Mucosa of descending colon (tissue), 3 donors: ENCODE data around the gene AAGAB. TPM values are rescaled to one million over a fixed set of nuclear protein-coding genes. Genes with fewer than 3 reads are reported as not detected.
"Not testable (repeated sequence)": the region's sequence is repeated elsewhere in the genome, so short reads cannot be mapped to it uniquely, and the experiment has no call there.

Experiments
- ATAC-seq: fragments of 200-7000 bp; cut with Tn5 transposase; one replicate; pipeline ENCODE4 v1.9.1; 2020; ENCODE audit warnings: mild to moderate bottlenecking, moderate library complexity
- DNase-seq, 3 donors: peaks; one replicate each; pipeline ENCODE4 v3.0.0-alpha.2; 2020
- H3K36me3 ChIP-seq: fragments of 200-600 bp; one replicate; pipeline ENCODE4 v1.8.0; 2021; ENCODE audit warnings: low read depth, mild to moderate bottlenecking
- H3K4me1 ChIP-seq: fragments of 200-600 bp; one replicate; pipeline ENCODE4 v1.8.0; 2021; ENCODE audit warnings: low read depth, mild to moderate bottlenecking
- H3K4me3 ChIP-seq: fragments of 200-600 bp; one replicate; pipeline ENCODE4 v1.8.0; 2021; ENCODE audit warnings: mild to moderate bottlenecking
- H3K9me3 ChIP-seq: fragments of 200-600 bp; one replicate; pipeline ENCODE4 v1.8.0; 2021; ENCODE audit warnings: mild to moderate bottlenecking
- intact Hi-C, 2 donors: fragments of 100-400 bp; cut with DNase I in 1 of 2; cut with micrococcal nuclease in 1 of 2; formaldehyde crosslinking; loops; one replicate each; pipeline versions ENCODE4 v1.11.0 to v1.11.1; 2022; cut with DNase I, micrococcal nuclease
- total RNA-seq, 3 donors: library from RNA; stranded (reverse); fragmentation: NEBNext Ultra II Directional in 2 of 3; extraction: Animal tissue kit (Norgen Biotek cat#: 25700) in 2 of 3; gene quantifications; one replicate each; pipeline versions ENCODE4 v1.2.1 to v1.2.4, GENCODE V29; 2021 to 2023
- TF ChIP-seq, protein P1 (sequence below): fragments of 200-600 bp; IDR thresholded peaks from one replicate; pipeline ENCODE4 v1.8.0; 2022; ENCODE audit warnings: antibody characterized with exemption, mild to moderate bottlenecking
- donor health status: DM: no; HTN: no; CAD: no; lungs with moderate emphysema.
- donor health status: DM: no; HTN: no; CAD: no.
- donor health status: DM: no; HTN: yes; CAD: no.

AAGAB gene
- total RNA-seq, 3 donors from 2014 or later = 40.5 to 52.1 (median 48.3) TPM

DNA sequence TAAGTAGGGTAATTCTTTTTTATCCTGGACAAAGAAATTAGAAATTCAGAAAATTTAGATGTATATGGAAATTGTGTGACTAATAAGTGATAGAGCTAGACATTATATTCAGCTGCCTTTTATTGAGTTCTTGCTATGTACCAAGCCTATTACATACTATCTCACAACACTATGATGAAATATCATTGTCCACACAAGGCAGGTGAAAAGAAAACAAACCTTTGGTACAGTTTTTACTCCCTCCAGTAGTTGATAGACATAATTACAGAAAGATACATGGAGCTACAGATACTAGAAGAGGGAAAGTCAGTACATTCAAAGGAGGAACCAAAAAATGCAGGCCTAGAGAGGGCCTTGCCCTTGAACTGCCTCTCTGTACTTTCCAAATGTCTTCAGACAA is 4.9 kb upstream of the AAGAB start:
- DNase-seq (no peak), ATAC-seq (no peak)
- Histone ChIP-seq H3K36me3 (no peaks in the 10 kb centered on the region), H3K9me3 (no peaks in the 10 kb centered on the region), H3K4me3 (no peak overlapping the region), H3K4me1 (no peaks in the 10 kb centered on the region)
- intact Hi-C loops = no loop called here
- TF ChIP-seq, protein P1, sequence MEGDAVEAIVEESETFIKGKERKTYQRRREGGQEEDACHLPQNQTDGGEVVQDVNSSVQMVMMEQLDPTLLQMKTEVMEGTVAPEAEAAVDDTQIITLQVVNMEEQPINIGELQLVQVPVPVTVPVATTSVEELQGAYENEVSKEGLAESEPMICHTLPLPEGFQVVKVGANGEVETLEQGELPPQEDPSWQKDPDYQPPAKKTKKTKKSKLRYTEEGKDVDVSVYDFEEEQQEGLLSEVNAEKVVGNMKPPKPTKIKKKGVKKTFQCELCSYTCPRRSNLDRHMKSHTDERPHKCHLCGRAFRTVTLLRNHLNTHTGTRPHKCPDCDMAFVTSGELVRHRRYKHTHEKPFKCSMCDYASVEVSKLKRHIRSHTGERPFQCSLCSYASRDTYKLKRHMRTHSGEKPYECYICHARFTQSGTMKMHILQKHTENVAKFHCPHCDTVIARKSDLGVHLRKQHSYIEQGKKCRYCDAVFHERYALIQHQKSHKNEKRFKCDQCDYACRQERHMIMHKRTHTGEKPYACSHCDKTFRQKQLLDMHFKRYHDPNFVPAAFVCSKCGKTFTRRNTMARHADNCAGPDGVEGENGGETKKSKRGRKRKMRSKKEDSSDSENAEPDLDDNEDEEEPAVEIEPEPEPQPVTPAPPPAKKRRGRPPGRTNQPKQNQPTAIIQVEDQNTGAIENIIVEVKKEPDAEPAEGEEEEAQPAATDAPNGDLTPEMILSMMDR = no peak

DNA sequence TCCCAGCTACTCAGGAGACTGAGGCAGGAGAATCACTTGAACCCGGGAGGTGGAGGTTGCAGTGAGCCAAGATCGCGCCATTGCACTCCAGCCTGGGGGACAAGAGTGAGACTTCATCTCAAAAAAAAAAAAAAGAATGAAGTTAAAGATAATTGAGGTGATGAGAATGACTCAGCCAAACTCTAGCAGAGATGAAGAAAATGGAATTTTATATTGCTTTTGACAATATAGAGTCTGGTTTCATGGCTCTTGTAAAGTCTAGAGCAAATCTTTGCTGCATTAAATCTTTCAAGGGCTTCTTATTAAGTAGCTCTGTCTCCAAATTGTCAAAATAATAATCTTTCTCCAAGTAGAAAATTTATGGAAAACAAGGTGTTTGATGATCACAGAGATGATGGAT is 4.0 kb upstream of the AAGAB start:
- H3K9me3 ChIP-seq, intact Hi-C loops, DNase-seq, H3K4me1 ChIP-seq, H3K4me3 ChIP-seq, ATAC-seq, H3K36me3 ChIP-seq: not testable (repeated sequence)

DNA sequence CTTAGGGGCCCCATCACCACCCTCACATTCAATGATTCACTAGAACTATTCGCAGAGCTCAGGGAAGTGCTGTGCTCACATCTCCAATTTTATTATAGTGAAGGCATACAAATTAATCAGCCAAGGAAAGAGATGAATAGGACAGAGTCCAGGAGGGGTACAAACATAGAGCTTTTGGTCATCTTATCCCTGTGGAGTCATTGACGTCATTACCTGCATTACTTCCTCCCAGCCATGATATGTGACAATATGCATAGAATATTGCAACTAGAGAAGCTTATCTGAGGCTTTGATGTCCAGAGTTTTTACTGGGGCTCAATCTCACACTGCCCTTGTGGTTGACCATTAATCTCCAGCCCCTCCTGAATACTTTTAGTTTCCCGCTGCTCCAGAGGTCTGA is 1.6 kb upstream of the AAGAB start:
- no peak for ATAC-seq
- H3K4me3 ChIP-seq = no peak overlapping the region
- no peaks in the 10 kb centered on the region for H3K36me3 ChIP-seq
- no peaks in the 10 kb centered on the region for H3K9me3 ChIP-seq
- intact Hi-C loops = no loop called here
- peaks cover 13% of the 10 kb centered on the region for H3K4me1 ChIP-seq
- TF ChIP-seq, protein P1 = no peak
- no peak for DNase-seq

DNA sequence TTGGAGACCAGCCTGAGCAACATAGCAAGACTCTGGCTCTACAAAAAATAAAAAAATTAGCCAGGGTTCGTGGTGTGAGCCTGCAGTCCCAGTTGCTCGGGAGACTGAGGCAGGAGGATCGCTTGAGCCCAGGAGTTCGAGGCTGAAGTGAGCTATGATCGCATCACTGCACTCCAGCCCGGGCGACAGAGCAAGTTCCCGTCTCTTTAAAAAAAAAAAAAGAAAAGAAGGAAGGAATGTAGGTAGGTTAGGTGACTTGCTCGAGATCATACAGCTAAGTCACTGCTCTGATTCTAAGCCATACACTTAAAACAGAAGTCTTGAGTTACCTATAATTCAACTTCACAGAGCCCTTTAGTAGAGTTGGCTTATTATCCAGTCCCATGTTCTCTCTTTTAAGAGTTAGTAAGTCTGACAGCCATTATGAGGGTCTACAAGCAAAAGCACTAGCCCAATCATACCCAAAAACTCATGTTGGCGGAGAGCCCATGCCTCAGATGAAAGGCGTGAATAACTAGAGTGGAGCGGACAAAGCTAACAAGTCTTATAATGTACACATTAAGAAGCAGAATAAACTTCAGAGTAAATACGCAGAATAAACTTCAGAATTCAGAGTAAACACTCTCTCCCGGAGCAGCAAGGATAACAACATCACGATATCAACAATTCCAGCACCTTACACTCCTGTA is 768 bp downstream of the AAGAB start:
- intact Hi-C loops = no loop called here
- Histone ChIP-seq H3K36me3 (no peaks in the 10 kb centered on the region), H3K4me3 (peak overlapping the region; percentile 93), H3K4me1 (peaks cover 13% of the 10 kb centered on the region), H3K9me3 (no peaks in the 10 kb centered on the region)
- ATAC-seq (peak; percentile 2), DNase-seq (peak in 1 of 3 donors; percentile 32)
- TF ChIP-seq, protein P1 = no peak

DNA sequence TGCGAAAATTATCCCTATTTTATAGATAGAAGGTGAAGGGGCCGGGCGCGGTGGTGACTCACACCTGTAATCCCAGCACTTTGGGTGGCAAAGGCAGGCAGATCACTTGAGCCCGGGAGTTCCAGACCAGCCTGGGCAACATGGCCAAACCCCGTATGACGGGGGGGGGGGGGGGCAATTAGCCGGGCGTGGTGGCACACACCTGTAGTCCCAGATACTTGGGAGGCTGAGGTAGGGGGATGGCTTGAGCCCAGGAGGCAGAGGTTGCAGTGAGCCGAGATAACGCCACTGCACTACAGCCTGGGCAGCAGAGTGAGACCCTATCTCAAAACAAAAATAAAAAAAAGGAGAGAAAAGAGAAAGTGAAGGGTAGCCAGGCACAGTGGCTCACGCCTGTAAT is 1.4 kb downstream of the AAGAB start:
- Histone ChIP-seq H3K9me3 (no peaks in the 10 kb centered on the region), H3K36me3 (no peaks in the 10 kb centered on the region), H3K4me1 (peaks cover 13% of the 10 kb centered on the region), H3K4me3 (no peak overlapping the region)
- ATAC-seq = no peak
- intact Hi-C loops = no loop called here
- TF ChIP-seq, protein P1 = no peak
- DNase-seq = peak in 1 of 3 donors; percentile 37

DNA sequence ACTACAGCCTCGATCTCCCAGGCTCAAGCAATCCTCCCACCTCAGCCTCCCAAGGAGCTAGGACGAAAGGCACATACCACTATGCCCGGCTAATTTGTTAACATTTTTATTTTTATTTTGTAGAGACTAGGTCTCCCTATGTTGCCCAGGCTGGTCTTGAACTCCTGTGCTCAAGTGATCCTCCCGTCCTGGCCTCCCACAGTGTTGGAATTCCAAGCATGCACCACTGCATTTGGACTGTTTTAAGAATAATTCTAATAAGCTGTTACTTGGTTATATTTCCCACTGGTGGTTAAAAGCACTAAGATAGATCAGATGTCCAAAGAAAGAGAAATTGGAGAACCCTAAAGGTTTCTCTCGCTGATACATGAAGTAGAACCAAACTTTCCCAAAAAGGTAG is 3.1 kb downstream of the AAGAB start:
- ATAC-seq (no peak), DNase-seq (no peak)
- peaks cover 13% of the 10 kb centered on the region for H3K4me1 ChIP-seq
- TF ChIP-seq, protein P1 = no peak
- no peak overlapping the region for H3K4me3 ChIP-seq
- H3K36me3 ChIP-seq = no peaks in the 10 kb centered on the region
- intact Hi-C loops = no loop called here
- H3K9me3 ChIP-seq = peaks cover 4% of the 10 kb centered on the region
